HG03025 (cell line): Measurements from ENCODE around the gene SMIM32.

ENCODE experiments used
- ATAC-seq: cut with Tn5 transposase; IDR thresholded peaks from one replicate; pipeline ENCODE4 v1.9.1; 2021; ENCODE audit warnings: mild to moderate bottlenecking, moderate library complexity; ENCODE audit not compliant: unreplicated experiment, low FRiP score

The SMIM32 gene

GRCh38 chr5:136141561-136141960 is 51.4 kb downstream of the SMIM32 start:
- ATAC-seq: peak; percentile 48
